ENCODE results near the gene KHDC1L.
A peak's percentile ranks its signal among the peaks of the same experiment; 100 is the strongest.

The KHDC1L gene

DNA sequence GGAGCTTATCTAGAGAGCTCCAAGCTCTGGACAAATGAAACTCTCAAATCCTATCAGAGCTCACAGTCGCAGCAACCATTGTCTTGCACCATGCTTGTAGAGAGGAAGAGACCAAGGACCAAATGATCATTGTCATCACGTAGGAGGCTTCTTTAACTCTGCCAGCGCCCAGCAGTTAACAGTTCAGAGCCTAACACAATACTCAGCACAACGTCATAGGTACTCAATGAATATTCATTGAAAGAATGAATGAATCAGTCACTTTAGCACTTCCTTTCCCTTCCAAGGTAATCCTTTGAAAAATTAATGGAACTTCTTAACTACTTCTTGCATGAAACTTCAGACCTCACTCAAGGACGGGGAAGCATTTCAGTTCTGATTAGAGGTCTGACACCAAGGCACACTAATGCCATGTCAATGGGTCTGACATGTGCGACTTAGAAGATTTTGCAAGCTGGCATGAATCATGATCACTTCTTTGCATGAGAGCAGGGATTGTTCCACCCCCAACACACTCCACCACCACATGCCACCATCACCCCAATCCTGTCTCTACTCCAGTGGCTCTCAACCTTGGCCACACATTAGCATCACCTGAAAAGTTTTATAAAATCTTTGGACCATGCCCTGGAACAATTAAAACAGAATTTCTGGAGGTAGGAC, 45.1 kb downstream of the KHDC1L start:
- DNase-seq (ENCODE audit: low read depth) = peak; percentile 56
- TF ChIP-seq, protein P1, sequence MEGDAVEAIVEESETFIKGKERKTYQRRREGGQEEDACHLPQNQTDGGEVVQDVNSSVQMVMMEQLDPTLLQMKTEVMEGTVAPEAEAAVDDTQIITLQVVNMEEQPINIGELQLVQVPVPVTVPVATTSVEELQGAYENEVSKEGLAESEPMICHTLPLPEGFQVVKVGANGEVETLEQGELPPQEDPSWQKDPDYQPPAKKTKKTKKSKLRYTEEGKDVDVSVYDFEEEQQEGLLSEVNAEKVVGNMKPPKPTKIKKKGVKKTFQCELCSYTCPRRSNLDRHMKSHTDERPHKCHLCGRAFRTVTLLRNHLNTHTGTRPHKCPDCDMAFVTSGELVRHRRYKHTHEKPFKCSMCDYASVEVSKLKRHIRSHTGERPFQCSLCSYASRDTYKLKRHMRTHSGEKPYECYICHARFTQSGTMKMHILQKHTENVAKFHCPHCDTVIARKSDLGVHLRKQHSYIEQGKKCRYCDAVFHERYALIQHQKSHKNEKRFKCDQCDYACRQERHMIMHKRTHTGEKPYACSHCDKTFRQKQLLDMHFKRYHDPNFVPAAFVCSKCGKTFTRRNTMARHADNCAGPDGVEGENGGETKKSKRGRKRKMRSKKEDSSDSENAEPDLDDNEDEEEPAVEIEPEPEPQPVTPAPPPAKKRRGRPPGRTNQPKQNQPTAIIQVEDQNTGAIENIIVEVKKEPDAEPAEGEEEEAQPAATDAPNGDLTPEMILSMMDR (IDR thresholded peaks at IDR 0.05; ENCODE audit: insufficient read depth, low read depth, low read length, missing control alignments) = no peak
- no peak overlapping the region for H3K4me3 ChIP-seq (ENCODE audit: low read length)

DNA sequence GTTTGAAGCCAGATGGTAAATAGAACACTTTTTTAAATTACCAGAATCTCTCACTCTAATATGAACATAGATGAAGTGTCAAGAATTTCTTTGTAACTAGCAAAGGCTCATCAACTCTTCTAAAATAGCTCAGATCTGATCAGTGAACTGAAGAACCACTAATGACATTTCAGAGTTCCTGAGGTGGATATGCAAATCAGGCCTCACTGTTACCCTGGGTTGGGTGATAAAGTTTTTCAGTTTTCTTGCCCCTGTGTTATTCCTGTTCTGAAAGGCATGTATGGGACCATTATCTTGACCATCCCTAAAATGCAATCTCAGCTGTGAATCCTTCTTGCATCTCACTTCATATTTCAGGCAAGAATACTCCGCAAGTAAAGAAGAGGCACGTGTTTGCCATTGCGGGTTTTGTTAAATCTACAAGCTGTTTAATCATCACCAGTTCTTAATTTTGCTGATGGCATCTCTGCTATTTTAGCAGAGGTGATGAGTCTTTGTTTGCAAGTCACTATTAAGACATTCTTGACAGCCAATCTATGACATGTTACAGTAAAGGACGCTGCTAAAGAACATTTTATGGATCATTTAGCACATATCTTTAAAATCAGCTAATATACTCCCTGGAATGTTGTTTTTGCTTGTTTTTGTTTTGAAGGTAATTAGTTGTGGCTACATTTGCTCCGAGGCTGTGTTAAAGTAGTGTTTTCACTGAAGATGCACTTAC, 47.9 kb downstream of the KHDC1L start:
- TF ChIP-seq, protein P1 (IDR thresholded peaks at IDR 0.05; ENCODE audit: insufficient read depth, low read depth, low read length, missing control alignments) = no peak
- DNase-seq (ENCODE audit: low read depth) = no peak

DNA sequence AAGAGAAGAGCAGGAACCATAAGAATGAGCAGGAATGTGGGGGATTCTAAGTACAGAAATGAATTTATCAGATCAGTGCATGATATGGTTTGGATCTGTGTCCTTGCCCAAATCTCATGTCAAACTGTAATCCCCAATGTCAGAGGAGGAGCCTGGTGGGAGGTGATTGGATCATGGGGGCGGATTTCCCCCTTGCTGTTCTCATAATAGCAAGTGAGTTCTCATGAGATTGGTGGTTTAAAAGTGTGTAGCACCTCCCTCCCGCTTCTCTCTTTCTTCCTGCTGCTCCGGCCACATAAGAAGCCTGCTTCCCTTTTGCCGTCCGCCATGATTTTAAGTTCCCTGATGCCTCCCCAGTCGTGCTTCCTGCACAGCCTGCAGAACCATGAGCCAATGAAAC, 49.2 kb downstream of the KHDC1L start:
- TF ChIP-seq, protein P1 (IDR thresholded peaks at IDR 0.05; ENCODE audit: insufficient read depth, low read depth, low read length, missing control alignments) = no peak
- no peak overlapping the region for H3K4me3 ChIP-seq (ENCODE audit: low read length)
- no peak for DNase-seq (ENCODE audit: low read depth)

More for the DNA sequence above, 47.9 kb downstream of the KHDC1L start:
- H3K4me3 ChIP-seq (ENCODE audit: low read length) = no peak overlapping the region

- peak; percentile 14 for DNase-seq (ENCODE audit: low read depth)
- TF ChIP-seq, protein P1 (IDR thresholded peaks at IDR 0.05; ENCODE audit: insufficient read depth, low read depth, low read length, missing control alignments) = no peak
- H3K4me3 ChIP-seq (ENCODE audit: low read length) = no peak overlapping the region
Measured at GRCh38 chr6:73174646-73175045, 50.6 kb downstream of the KHDC1L start.
